ENCODE data around the gene DAPK2. TPM values are rescaled to one million over a fixed set of nuclear protein-coding genes. Genes with fewer than 3 reads are reported as not detected.

Gene DAPK2
- total and polyA plus RNA-seq, 3 experiments from 2014 or later, result 2.2 to 5.5 (median 4.4) TPM

DNA sequence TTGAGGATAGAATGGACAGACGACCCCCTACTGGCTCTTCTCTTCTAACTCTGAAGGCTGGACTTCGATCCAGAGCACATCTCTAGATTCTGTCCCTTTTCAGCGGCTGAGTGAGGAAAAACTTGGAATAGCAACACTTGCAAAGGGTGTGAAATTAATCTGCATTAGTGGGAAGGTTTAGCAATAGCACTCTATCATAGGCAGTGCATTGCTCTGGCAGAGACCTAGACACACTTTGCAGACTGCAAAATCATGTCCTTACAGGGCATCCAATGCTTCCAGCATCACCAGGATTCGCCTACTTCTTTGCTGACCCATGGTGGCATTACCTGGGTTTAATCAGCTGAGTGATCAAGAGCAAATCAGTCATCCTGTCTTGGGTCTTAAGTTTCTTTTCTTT lies 43.1 kb downstream of the DAPK2 start:
- no peak for DNase-seq
- Histone ChIP-seq H3K4me1 (ENCODE audit: insufficient read depth, low read length) (peaks cover 7% of the 10 kb centered on the region), H3K36me3 (ENCODE audit: insufficient read depth, low read length) (no peaks in the 10 kb centered on the region), H3K9me3 (ENCODE audit: low read length) (no peaks in the 10 kb centered on the region), H3K27me3 (ENCODE audit: insufficient read depth, low read length, poor library complexity, severe bottlenecking) (no peaks in the 10 kb centered on the region), H3K4me3 (ENCODE audit: low read length) (no peak overlapping the region), H3K27ac (ENCODE audit: low read depth, low read length) (no peak overlapping the region)
- POLR2A ChIA-PET, result no interaction called here
- H3K4me1 Mint-ChIP-seq, result peaks cover 18 to 71% (median 48%) of the 10 kb centered on the region in 3 donors
- H3K36me3 Mint-ChIP-seq, result peaks cover 0 to 1% (median 0%) of the 10 kb centered on the region in 3 donors
- H3K9me3 Mint-ChIP-seq, result no peaks in the 10 kb centered on the region
- H3K27me3 Mint-ChIP-seq, result peaks cover 0 to 4% of the 10 kb centered on the region in 2 donors
- H3K4me3 Mint-ChIP-seq, result no peak overlapping the region
- H3K27ac Mint-ChIP-seq, result peak overlapping the region in 3 of 8 donors; percentile 34 to 96 (median 47)
- CTCF ChIA-PET, result interaction anchor here (1.3 kb wide), 1 partner anchor 57 kb away, joined by 3 read pairs; no protein-coding TSS in a partner anchor

DNA sequence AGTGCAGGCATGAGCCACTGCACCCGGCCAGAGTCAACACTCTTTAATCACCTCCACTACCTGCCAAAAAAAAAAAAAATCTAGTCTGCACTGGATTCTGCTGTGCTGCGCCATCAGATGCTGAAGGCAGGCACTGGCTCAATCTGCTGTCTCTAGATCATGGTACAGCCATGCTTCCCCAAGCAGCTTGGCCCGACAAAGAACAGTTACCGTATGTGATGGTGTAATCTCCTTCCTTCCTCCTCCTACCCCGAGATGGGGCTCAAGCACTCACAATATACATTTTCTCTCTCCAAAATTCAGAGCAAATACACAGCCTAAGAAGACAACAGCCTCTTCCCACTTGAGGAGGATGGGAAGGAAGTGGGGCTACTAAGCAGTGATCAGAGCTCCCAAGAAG lies 45.1 kb downstream of the DAPK2 start:
- Histone ChIP-seq H3K9me3 (ENCODE audit: low read length) (no peaks in the 10 kb centered on the region), H3K4me3 (ENCODE audit: low read length) (no peak overlapping the region), H3K27ac (ENCODE audit: low read depth, low read length) (no peak overlapping the region), H3K4me1 (ENCODE audit: insufficient read depth, low read length) (peaks cover 7% of the 10 kb centered on the region), H3K27me3 (ENCODE audit: insufficient read depth, low read length, poor library complexity, severe bottlenecking) (no peaks in the 10 kb centered on the region), H3K36me3 (ENCODE audit: insufficient read depth, low read length) (no peaks in the 10 kb centered on the region)
- Mint-ChIP-seq H3K4me3 (no peak overlapping the region), H3K36me3 (no peaks in the 10 kb centered on the region), H3K27ac (peak overlapping the region in 2 of 8 donors; percentile 20 to 64), H3K9me3 (no peaks in the 10 kb centered on the region), H3K27me3 (peaks cover 0 to 4% of the 10 kb centered on the region in 2 donors), H3K4me1 (peaks cover 18 to 59% (median 42%) of the 10 kb centered on the region in 3 donors)
- DNase-seq, result no peak
- CTCF ChIA-PET, result interaction anchor here (1.9 kb wide), 1 partner anchor 9 kb away, joined by 7 read pairs; no protein-coding TSS in a partner anchor
- POLR2A ChIA-PET, result interaction anchor here (0.7 kb wide), 1 partner anchor 282 kb away, joined by 3 read pairs; no protein-coding TSS in a partner anchor

DNA sequence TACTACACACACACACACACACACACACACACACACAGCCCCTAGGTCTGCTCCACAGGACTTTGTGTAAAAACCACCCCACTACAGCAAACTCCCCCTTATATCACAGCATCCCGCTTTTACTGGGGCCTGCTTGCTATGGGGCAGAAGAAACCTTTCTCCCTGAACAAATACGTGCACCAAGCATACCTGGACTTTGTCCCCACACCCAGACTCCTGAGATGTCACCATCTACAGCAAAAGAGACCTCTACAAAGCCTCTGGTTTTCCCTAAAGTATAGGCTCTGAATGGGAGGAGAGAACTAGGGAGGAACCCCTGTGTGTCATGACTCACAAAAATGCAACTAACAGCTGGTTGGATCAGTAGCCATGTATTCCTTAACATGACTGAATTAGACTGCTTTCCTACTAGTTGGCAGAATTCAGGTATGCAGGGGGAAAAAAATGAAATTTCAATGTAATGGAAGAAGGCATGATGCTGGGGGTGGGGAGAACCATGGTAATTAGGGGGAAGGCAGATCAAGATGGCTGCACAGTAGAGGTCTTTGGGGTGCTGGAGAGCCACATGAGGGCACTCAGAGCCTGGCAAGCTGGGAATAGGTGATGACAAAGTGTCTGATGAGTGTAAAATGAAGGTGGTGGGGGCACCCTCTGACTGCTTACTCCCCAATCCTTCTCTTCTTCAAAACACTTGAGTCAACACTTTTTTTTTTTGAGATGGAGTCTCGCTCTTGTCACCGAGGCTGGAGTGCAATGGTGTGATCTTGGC lies 45.9 kb downstream of the DAPK2 start:
- DNase-seq, result no peak
- peaks cover 7% of the 10 kb centered on the region for H3K4me1 ChIP-seq (ENCODE audit: insufficient read depth, low read length)
- no peaks in the 10 kb centered on the region for H3K36me3 ChIP-seq (ENCODE audit: insufficient read depth, low read length)
- H3K27ac ChIP-seq (ENCODE audit: low read depth, low read length), result no peak overlapping the region
- Mint-ChIP-seq H3K4me1 (peaks cover 18 to 61% (median 42%) of the 10 kb centered on the region in 3 donors), H3K27ac (peak overlapping the region in 3 of 8 donors; percentile 20 to 39 (median 23)), H3K36me3 (no peaks in the 10 kb centered on the region), H3K27me3 (peaks cover 0 to 4% of the 10 kb centered on the region in 2 donors), H3K4me3 (no peak overlapping the region), H3K9me3 (no peaks in the 10 kb centered on the region)
- POLR2A ChIA-PET, result interaction anchor here (0.7 kb wide), 1 partner anchor 281 kb away, joined by 3 read pairs; no protein-coding TSS in a partner anchor
- H3K4me3 ChIP-seq (ENCODE audit: low read length), result no peak overlapping the region
- no peaks in the 10 kb centered on the region for H3K27me3 ChIP-seq (ENCODE audit: insufficient read depth, low read length, poor library complexity, severe bottlenecking)
- H3K9me3 ChIP-seq (ENCODE audit: low read length), result no peaks in the 10 kb centered on the region
- CTCF ChIA-PET, result interaction anchor here (1.9 kb wide), 1 partner anchor 10 kb away, joined by 7 read pairs; no protein-coding TSS in a partner anchor

DNA sequence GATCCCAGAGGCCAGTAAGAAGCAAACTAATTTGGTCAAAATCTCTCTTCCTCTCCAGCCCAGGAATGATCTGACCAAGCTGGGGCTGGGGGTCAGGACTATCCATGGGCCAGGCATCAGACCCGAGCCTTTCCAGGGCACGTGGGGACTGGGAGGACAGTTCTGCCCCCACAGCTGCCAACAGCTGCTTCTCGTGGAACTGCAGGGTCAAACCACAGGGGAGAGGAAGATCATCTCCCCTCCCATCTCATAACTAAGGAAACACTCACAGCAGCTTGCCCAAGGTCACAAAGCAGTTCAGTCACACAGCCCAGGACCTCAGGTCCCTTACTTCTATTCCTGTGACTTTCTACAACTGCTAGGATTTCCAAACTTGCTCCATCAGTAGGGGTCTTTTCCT lies 47.1 kb downstream of the DAPK2 start:
- no peaks in the 10 kb centered on the region for H3K36me3 ChIP-seq (ENCODE audit: insufficient read depth, low read length)
- POLR2A ChIA-PET, result no interaction called here
- CTCF ChIA-PET, result interaction anchor here (1.0 to 1.4 kb wide), 3 partner anchors 12 to 54 kb away, joined by 3 read pairs; no protein-coding TSS in a partner anchor
- peak overlapping the region in 2 of 8 donors; percentile 17 to 37 for H3K27ac Mint-ChIP-seq
- H3K27me3 ChIP-seq (ENCODE audit: insufficient read depth, low read length, poor library complexity, severe bottlenecking), result no peaks in the 10 kb centered on the region
- H3K9me3 Mint-ChIP-seq, result no peaks in the 10 kb centered on the region
- H3K4me1 Mint-ChIP-seq, result peaks cover 15 to 51% (median 33%) of the 10 kb centered on the region in 3 donors
- no peaks in the 10 kb centered on the region for H3K36me3 Mint-ChIP-seq
- H3K27me3 Mint-ChIP-seq, result peaks cover 0 to 2% of the 10 kb centered on the region in 2 donors
- DNase-seq, result no peak
- H3K4me3 ChIP-seq (ENCODE audit: low read length), result no peak overlapping the region
- no peak overlapping the region for H3K4me3 Mint-ChIP-seq
- no peak overlapping the region for H3K27ac ChIP-seq (ENCODE audit: low read depth, low read length)
- H3K4me1 ChIP-seq (ENCODE audit: insufficient read depth, low read length), result peaks cover 5% of the 10 kb centered on the region
- H3K9me3 ChIP-seq (ENCODE audit: low read length), result no peaks in the 10 kb centered on the region

DNA sequence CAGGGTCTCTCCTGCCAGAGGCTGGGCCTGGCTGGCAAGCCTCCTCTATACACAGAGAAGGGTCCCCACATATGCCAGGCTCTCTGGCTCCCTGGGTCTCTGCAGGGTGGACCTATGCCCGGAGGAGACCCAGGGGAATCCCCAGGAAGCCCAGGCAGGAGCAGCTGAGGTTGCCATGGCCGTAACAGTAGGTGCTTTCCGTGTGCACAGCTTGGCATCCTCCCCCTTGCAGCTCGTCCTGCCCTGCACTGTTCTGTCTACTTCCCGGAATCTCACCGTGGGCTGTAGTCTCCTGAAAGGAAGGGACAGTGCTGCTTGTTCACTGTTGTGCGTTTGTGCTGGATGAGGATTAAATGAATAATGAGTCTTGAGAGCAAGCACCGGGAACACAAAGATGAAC lies 47.8 kb downstream of the DAPK2 start:
- no peaks in the 10 kb centered on the region for H3K36me3 Mint-ChIP-seq
- no peak overlapping the region for H3K4me3 ChIP-seq (ENCODE audit: low read length)
- no peak overlapping the region for H3K4me3 Mint-ChIP-seq
- no peaks in the 10 kb centered on the region for H3K9me3 Mint-ChIP-seq
- H3K4me1 Mint-ChIP-seq, result peaks cover 15 to 51% (median 33%) of the 10 kb centered on the region in 3 donors
- ChIA-PET POLR2A (no interaction called here), CTCF (interaction anchor here (1.0 to 1.4 kb wide), 3 partner anchors 13 to 53 kb away, joined by 3 read pairs; no protein-coding TSS in a partner anchor)
- H3K9me3 ChIP-seq (ENCODE audit: low read length), result no peaks in the 10 kb centered on the region
- H3K27ac ChIP-seq (ENCODE audit: low read depth, low read length), result no peak overlapping the region
- no peak for DNase-seq
- peaks cover 0 to 2% of the 10 kb centered on the region in 2 donors for H3K27me3 Mint-ChIP-seq
- H3K4me1 ChIP-seq (ENCODE audit: insufficient read depth, low read length), result no peaks in the 10 kb centered on the region
- no peaks in the 10 kb centered on the region for H3K36me3 ChIP-seq (ENCODE audit: insufficient read depth, low read length)
- no peak overlapping the region for H3K27ac Mint-ChIP-seq
- no peaks in the 10 kb centered on the region for H3K27me3 ChIP-seq (ENCODE audit: insufficient read depth, low read length, poor library complexity, severe bottlenecking)

DNA sequence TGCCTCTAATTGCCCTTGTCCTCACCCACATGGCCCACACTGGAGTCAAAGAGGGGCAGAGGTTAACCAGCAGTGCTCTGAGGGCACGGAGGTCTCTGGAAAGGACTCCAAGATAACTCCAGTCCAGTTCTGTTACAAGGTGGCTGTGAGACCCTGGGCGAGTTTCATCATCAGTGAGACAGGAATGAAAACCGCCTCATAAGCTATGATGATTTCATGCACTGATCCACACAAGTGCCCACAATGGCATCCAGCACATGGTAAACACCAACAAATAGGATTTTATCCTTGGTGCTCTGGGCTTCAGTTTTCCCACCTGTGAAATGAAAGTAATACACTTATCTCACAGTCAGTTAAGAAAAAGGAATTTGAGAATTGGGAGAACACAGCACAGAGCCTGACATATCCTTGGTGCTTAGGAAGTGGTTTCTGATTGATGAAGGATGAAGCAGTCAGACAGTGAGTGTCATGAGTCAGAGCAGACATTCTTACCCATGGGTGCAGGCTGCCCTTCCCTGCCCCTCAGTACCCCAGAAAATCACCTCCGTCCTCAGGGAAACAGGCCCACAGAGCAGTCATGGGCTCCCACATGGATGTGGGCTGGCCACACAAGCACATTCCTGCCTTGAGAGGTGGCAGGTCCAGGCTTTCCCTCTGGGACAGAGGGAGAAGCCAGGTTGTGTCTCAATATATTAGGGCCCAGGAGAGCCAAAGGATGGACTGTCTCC lies 48.4 kb downstream of the DAPK2 start:
- H3K27me3 Mint-ChIP-seq, result peaks cover 0 to 2% of the 10 kb centered on the region in 2 donors
- no peaks in the 10 kb centered on the region for H3K36me3 Mint-ChIP-seq
- Histone ChIP-seq H3K27ac (ENCODE audit: low read depth, low read length) (no peak overlapping the region), H3K9me3 (ENCODE audit: low read length) (no peaks in the 10 kb centered on the region), H3K27me3 (ENCODE audit: insufficient read depth, low read length, poor library complexity, severe bottlenecking) (no peaks in the 10 kb centered on the region), H3K36me3 (ENCODE audit: insufficient read depth, low read length) (no peaks in the 10 kb centered on the region), H3K4me3 (ENCODE audit: low read length) (no peak overlapping the region), H3K4me1 (ENCODE audit: insufficient read depth, low read length) (no peaks in the 10 kb centered on the region)
- ChIA-PET POLR2A (no interaction called here), CTCF (interaction anchor here (1.4 kb wide), 1 partner anchor 13 kb away, joined by 3 read pairs; no protein-coding TSS in a partner anchor)
- no peak overlapping the region for H3K27ac Mint-ChIP-seq
- no peak overlapping the region for H3K4me3 Mint-ChIP-seq
- no peaks in the 10 kb centered on the region for H3K9me3 Mint-ChIP-seq
- DNase-seq, result no peak
- peaks cover 15 to 50% (median 27%) of the 10 kb centered on the region in 3 donors for H3K4me1 Mint-ChIP-seq

DNA sequence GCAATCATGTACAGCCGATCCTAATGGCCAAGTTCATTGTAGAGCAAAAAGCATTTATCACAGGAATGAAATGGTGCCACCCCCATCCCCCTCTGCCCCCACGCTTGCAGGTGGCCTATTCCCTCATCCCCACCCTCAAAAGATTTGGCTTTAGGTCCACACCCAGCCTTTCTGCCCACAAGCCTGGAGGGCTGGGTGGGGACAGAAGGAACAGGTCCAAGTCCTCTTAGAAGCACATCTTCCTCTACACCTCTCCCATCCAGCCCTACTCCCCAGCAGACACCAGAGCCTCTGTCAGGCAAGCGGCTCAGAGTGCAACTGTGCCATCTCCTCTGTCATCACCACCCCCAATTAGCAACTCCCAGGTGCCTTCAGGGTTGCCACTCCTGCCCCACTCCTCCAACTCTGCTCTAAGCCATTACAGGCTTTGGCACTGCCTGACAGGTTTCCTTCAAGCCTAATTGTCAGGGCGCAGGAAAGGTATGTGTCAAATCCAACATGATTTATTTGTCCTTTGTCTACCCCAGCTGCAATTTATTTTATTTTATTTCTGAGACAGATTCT lies 49.4 kb downstream of the DAPK2 start:
- Histone ChIP-seq H3K27me3 (ENCODE audit: insufficient read depth, low read length, poor library complexity, severe bottlenecking) (no peaks in the 10 kb centered on the region), H3K9me3 (ENCODE audit: low read length) (no peaks in the 10 kb centered on the region), H3K36me3 (ENCODE audit: insufficient read depth, low read length) (no peaks in the 10 kb centered on the region), H3K27ac (ENCODE audit: low read depth, low read length) (no peak overlapping the region), H3K4me3 (ENCODE audit: low read length) (no peak overlapping the region), H3K4me1 (ENCODE audit: insufficient read depth, low read length) (no peaks in the 10 kb centered on the region)
- H3K36me3 Mint-ChIP-seq, result no peaks in the 10 kb centered on the region
- no peak overlapping the region for H3K4me3 Mint-ChIP-seq
- H3K27me3 Mint-ChIP-seq, result peaks cover 0 to 2% of the 10 kb centered on the region in 2 donors
- ChIA-PET CTCF (no interaction called here), POLR2A (no interaction called here)
- H3K4me1 Mint-ChIP-seq, result peaks cover 15 to 54% (median 26%) of the 10 kb centered on the region in 3 donors
- no peak for DNase-seq
- H3K9me3 Mint-ChIP-seq, result no peaks in the 10 kb centered on the region
- peak overlapping the region in 1 of 8 donors; percentile 35 for H3K27ac Mint-ChIP-seq

Measured in CD8-positive, alpha-beta memory T cell (primary cell).